Measurements from ENCODE around the gene GKN2.

The GKN2 gene

DNA sequence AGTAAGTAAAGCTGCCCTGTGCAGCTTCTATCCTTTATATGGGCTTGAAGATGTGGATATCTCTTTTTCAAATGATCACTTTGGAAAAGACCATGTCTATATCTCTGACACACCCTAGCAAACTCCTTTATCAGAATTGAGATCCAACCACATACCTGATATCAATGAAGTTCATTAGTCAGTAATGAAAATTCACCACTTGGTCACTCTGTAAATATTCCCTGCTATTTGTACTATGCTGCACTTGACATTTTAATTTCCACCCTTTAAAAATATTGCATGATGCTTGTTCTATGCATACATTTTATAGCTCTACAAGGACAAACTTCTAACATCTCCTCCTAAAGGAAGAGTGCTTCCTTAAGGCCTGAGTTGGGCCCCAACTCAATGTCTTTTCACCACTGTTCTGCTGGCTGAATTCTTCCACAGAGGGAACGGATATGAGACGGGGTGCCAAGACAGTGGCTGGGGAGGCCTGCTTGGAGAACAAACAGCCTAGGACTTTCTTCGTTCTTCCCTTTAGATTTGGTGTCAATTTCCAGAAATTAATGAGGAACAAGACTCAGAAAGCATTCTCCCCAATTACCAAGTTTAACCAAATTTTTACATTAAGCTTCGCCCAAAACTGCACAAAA, at the start of gene GKN2:
Gene GKN2, minus strand, starts transcription at position 7 of the 635 bp plus-strand sequence. CDS start 32 bp downstream, outside the sequence.
- no peak for DNase-seq (ENCODE audit: low spot score)

DNA sequence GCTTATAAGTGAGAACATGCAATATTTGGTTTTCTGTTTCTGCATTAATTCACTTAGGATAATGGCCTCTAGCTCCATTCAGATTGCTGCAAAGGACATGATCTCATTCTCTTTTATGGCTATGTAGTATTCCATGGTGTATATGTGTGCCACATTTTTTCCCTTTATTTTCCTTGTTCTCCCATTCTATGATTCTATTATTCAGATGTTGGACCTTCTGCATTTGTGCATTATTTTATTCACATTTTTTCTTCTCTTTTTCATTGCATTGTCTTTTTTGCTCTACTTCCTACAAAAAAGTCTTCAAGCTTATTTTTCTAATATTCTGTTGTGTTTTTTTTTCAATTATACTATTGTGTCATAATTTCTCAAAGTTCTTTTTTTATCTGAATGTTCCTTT, 49.2 kb upstream of the GKN2 start:
- no peak for DNase-seq (ENCODE audit: low spot score)

DNA sequence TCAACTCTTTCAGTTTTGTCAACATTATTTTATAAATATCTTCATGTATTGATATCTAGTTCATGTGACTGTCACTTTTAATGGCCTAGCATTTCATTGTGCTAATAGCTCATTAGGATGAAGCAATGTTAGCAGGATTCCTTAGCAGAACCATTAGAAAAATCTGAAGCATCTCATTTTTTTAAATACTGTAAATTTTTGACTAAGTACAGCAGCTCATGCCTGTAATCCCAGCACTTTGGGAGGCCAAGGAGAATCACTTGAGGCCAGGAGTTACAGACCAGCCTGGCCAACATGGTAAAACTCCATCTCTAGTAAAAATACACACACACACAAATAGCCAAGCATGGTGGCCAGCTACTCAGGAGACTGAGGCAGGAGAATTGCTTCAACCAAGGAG, 44.7 kb upstream of the GKN2 start:
- DNase-seq (ENCODE audit: low spot score): no peak

DNA sequence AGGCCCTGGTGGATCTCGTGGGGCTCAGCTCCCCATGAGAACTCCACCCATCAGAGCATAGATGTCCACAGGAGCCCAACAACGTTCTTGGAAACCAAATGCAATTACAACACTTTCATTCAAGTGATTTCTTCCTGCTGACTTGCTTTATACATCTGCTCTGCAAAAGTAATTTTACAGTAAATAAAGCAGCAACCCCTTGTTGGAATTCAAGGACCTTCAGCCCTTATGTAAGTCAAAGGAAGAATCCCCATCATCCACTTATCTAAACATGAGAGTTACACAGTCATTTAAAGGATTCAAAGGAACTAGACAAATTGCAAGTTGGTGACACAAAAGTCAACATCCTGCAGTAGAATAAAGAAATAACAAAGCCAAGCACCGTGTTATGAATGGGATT, 43.2 kb upstream of the GKN2 start:
- DNase-seq (ENCODE audit: low spot score): no peak

- DNase-seq (ENCODE audit: low spot score): no peak
Observed at GRCh38 chr2:68994864-68995263, 42.2 kb upstream of the GKN2 start.

- no peak for DNase-seq (ENCODE audit: low spot score)
Observed at GRCh38 chr2:68993660-68994059, 41.0 kb upstream of the GKN2 start.

DNA sequence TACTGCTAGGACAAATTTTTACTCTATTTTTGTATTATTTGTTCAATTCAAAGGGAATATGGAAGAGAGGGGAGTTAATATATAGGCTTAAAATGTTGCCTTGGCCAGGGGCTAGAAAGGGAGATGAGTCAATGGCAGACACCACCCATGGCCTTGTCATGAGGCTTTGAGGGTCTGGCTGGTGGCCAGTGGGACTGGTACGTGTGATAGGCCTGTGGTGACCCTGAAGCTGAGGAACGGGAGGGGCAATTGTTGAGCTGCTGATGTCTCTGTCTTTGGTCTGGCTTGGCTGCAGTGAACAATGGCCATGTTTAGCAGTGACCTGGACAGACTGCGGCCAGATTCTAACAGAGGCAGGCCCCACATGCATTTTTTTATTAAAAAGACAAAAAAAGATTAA, 40.2 kb upstream of the GKN2 start:
- no peak for DNase-seq (ENCODE audit: low spot score)

DNA sequence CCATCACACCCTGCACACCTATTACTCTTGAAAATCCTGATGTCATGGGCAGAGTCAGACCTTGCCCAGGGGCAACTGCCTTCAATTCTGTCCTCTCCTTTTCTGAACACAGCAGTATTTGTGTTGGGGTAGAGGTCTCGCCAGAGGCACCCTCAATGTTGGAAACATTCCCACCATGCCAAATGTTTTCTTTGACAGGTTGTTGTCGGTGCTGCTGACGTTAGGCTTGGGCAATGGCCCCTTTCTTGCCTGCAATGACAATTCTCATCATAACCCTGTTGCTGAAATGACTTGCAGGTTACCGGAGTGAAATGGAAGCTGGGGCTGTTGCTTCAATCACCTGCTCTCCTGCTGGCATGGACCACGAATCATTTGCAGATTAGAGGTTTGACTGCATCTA, 39.6 kb upstream of the GKN2 start:
- no peak for DNase-seq (ENCODE audit: low spot score)

DNA sequence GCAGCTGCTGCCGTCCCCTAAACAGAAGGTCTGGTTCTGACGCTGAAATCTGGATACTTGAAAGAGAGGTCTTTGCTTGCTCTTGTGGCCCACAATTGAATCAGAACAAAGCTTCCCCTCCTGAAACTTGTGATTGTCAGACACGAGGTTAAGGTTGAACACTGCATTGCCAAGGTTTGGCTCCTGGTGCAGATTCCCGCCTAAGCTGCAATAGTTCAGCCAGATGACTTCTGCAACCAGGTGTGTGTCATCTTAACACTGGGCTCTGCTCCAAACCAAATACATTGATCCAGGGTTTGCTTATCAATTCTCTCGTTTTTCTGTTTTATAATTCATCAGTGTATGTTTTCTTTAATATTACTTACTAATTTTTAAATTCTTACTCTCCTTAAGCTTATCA, 36.3 kb upstream of the GKN2 start:
- no peak for DNase-seq (ENCODE audit: low spot score)

DNA sequence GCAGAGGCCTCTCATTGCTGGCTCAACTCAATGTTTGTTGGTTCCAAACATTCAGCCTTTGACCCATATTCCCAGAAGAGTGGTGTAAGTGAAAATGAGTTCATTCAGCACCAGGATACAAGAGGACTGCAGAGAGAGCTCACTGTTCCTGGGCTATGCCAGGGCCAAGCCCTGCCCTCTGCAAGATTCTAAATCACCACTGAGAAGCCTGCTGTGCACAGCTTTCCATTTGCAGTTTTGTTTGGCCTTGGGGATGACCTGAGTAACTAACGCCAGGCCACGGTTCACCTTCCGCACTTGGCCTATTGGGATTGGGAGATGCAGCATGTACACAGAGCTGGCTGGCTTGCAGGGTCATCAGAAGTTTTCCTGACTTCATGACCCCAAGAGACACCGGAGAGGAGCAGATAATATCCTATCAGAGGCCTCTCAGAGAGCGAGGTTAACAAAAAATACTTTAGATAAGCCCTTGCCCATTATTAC, 34.4 kb upstream of the GKN2 start:
- DNase-seq (ENCODE audit: low spot score): no peak

DNA sequence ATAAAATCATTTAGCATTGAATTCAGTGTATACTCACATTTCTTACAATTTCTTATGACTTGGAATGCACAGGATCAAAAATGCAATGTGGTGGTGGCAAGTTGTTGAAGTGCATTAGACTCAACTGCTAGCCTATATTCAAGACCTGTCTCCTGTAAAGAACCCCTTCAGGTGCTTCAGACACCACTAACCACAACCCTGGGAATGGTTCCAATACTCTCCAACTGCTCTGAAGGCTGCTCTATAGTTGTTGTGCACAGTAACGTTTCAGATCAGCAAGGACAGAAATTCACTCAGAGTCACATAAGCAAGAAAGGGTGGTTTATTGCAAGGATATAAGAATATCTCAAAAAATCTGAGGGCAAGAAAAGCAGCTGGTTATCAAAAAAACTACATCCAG, 28.3 kb upstream of the GKN2 start:
- DNase-seq (ENCODE audit: low spot score): no peak

DNA sequence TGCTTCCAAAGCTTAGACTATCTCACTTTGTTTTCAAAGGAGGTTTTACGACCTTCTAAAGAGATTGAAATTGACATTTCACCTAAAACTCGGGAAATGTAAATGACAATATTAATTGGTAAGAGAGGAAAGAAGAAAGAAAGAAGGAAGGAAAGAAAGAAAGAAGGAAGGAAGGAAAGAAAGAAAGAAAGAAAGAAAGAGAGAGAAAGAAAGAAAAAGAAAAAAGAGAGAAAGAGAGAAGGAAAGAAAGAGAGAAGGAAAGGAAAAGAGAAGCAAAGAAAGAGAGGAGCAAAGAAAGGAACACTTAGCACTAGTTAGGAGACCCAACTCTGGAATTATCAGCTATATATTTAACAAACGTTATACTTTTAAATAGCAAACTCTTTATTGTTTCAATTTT, 25.4 kb upstream of the GKN2 start:
- no peak for DNase-seq (ENCODE audit: low spot score)

DNA sequence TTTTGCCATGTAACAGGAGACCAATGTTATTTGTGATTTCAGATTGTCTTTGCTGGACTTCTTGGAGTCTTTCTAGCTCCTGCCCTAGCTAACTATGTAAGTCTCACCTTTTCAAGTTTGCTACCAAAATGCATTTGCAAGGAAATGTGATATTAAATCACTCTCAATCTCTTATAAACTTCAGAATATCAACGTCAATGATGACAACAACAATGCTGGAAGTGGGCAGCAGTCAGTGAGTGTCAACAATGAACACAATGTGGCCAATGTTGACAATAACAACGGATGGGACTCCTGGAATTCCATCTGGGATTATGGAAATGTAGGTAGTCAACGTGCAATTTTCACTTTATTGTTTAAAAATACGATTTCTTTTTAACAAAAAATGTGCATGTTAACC, 24.8 kb upstream of the GKN2 start:
- DNase-seq (ENCODE audit: low spot score): no peak

DNA sequence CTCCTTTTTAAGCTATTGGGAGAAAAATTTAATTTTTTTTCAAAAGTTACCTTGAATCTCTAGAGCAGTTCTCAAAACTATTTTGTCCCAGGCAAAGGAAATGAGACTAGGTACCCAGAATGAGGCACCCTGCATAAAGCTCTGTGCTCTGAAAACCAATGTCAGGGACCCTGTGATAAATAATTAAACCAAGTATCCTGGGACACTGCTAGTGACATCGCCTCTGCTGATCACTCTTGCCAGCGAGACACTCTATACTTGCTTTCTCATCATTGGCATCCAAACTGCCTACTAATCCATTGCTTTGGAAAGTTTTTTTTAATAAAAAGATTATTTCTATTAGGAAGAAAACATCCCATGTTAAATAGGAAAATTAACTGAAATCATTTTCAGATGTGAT, 23.2 kb upstream of the GKN2 start:
- no peak for DNase-seq (ENCODE audit: low spot score)

DNA sequence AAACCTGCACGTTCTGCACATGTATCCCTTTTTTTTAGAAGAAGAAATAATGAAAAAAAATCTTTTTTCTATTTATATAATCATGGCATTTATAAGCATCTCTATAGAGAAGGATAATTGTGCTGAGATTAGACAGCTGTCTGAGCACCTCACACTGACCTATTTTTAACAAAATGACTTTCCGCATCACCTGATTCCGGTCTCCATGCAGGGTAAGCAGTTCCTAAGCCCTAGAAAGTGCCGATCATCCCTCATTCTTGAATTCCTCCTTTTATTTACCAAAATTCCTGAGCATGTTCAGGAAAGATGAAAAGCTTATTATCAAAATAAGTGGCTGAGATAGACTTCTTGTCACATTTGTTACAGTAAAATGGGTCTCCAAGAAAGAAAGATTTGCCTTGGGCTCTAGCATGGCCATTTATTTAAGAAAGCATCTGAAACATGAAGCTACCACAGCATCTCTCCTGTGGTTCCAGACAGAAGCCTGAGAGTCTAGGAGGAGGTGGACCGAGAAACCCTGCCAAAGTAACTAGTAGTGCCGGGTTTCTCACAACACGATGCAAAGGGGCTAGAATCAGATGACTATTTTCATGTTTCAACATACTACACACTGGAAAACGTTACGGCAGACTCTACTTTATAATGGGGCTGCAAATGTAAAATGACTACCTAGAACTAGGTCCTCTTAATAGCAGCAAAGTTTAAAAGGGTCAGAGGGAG, 22.4 kb upstream of the GKN2 start:
- no peak for DNase-seq (ENCODE audit: low spot score)

DNA sequence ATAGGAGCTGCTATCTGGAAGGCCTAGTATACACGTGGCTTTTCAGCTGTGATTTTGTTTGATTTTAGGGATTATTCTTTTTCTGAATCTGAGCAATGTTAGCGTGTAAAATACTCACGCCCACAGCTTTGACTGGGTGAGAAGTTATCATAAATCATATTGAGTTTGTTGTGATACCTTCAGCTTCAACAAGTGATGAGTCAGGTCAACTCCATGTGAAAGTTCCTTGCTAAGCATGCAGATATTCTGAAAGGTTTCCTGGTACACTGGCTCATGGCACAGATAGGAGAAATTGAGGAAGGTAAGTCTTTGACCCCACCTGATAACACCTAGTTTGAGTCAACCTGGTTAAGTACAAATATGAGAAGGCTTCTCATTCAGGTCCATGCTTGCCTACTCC, 21.6 kb upstream of the GKN2 start, which contains the start of gene GKN1:
Gene GKN1, plus strand, starts transcription at position 386 of the 400 bp plus-strand sequence. CDS start 42 bp downstream, outside the sequence.
- DNase-seq (ENCODE audit: low spot score): no peak

- no peak for DNase-seq (ENCODE audit: low spot score)
Observed at GRCh38 chr2:68971591-68972231, 19.0 kb upstream of the GKN2 start.

- no peak for DNase-seq (ENCODE audit: low spot score)
Observed at GRCh38 chr2:68970566-68971265, 18.0 kb upstream of the GKN2 start.

GRCh38 chr2:68969736-68970490, 17.2 kb upstream of the GKN2 start:
- DNase-seq (ENCODE audit: low spot score): no peak

DNA sequence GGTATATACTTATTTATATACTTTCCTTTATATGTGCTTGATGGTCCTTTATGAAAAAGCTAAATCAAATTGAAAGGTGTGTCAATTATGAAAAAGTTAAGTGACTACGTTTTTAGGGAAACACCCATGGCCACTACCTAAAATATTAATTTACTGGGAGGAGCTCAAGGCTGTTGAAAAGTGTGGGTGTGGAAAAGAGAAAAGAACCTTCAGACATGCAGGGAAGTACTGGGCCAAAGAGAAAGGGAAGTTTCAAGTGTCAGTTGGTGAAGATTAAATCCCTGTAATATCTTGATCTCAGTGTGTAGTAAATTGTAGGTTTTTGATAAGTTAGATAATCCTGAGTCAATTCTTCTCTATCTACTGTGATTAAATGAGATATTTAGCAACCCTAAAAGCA, 15.5 kb upstream of the GKN2 start:
- no peak for DNase-seq (ENCODE audit: low spot score)

DNA sequence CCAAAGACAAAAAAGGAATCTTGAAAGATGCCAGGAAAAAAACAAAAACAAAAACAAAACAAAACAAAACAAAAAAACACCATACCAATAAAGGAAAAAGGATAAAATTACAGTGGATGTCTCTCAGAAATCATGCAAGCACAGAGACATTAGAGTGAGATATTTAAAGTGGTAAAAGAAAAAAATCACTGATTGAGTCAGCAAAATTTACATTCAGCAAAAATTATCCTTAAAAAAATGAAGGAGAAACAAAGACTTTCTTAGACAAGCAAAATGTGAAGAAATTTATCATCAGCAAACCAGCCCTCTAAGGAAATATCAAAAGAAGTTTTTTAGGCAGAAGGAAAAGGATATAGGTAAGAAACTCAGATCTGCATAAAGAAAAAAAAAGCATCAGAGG, 11.6 kb upstream of the GKN2 start:
- DNase-seq (ENCODE audit: low spot score): no peak

GRCh38 chr2:68961380-68961779, 8.7 kb upstream of the GKN2 start:
- no peak for DNase-seq (ENCODE audit: low spot score)
